IPS-20b (cell line): ENCODE data around the gene PRKACG.
"Not testable (repeated sequence)": the region's sequence is repeated elsewhere in the genome, so short reads cannot be mapped to it uniquely, and the experiment has no call there.

Experiments
- H3K27ac ChIP-seq: one replicate; pipeline ENCODE4 v1.5.1; 2013; ENCODE audit warnings: low read length
- H3K27me3 ChIP-seq: 2 replicates; pipeline ENCODE4 v1.6.1; 2013; ENCODE audit warnings: mild to moderate bottlenecking, low read length, inconsistent platforms; ENCODE audit not compliant: insufficient read depth
- H3K36me3 ChIP-seq: 2 replicates; pipeline ENCODE4 v1.6.1; 2013; ENCODE audit warnings: low read depth, mild to moderate bottlenecking, inconsistent platforms, low read length, moderate library complexity; ENCODE audit not compliant: insufficient read depth
- H3K4me1 ChIP-seq: 2 replicates; pipeline ENCODE4 v1.6.1; 2013; ENCODE audit warnings: mild to moderate bottlenecking, control low read depth, inconsistent platforms, low read length, moderate library complexity; ENCODE audit not compliant: insufficient read depth
- H3K4me3 ChIP-seq: 2 replicates; pipeline ENCODE4 v1.5.1; 2013; ENCODE audit warnings: mild to moderate bottlenecking, low read length, inconsistent platforms
- H3K9ac ChIP-seq: 2 replicates; pipeline ENCODE4 v1.6.1; 2013; ENCODE audit warnings: low read depth, mild to moderate bottlenecking, inconsistent platforms, low read length, moderate library complexity
- H3K9me3 ChIP-seq: 2 replicates; pipeline ENCODE4 v1.6.1; 2013; ENCODE audit warnings: mild to moderate bottlenecking, low read depth, low read length, inconsistent platforms; ENCODE audit not compliant: insufficient read depth

Gene PRKACG

GRCh38 chr9:68999393-69000105 is 14.4 kb downstream of the PRKACG start:
- H3K36me3 ChIP-seq, result no peaks in the 10 kb centered on the region
- no peak overlapping the region for H3K4me3 ChIP-seq
- no peaks in the 10 kb centered on the region for H3K27me3 ChIP-seq
- peak overlapping the region; percentile 10; the same call in 1 of the 2 replicates for H3K9ac ChIP-seq
- no peaks in the 10 kb centered on the region for H3K9me3 ChIP-seq
- H3K27ac ChIP-seq, result no peak overlapping the region
- peaks cover 13% of the 10 kb centered on the region; the same call in 1 of the 2 replicates for H3K4me1 ChIP-seq

GRCh38 chr9:68998812-68999211 is 15.1 kb downstream of the PRKACG start:
- peak overlapping the region; percentile 10; the same call in 1 of the 2 replicates for H3K9ac ChIP-seq
- H3K4me3 ChIP-seq, result no peak overlapping the region
- no peaks in the 10 kb centered on the region for H3K9me3 ChIP-seq
- H3K27ac ChIP-seq, result no peak overlapping the region
- no peaks in the 10 kb centered on the region for H3K27me3 ChIP-seq
- H3K36me3 ChIP-seq, result no peaks in the 10 kb centered on the region
- peaks cover 13% of the 10 kb centered on the region; the same call in 1 of the 2 replicates for H3K4me1 ChIP-seq

GRCh38 chr9:68998385-68998784 is 15.5 kb downstream of the PRKACG start:
- Histone ChIP-seq H3K27ac (no peak overlapping the region), H3K4me3 (no peak overlapping the region), H3K9ac (peak overlapping the region; percentile 10; the same call in 1 of the 2 replicates), H3K27me3 (no peaks in the 10 kb centered on the region), H3K9me3 (no peaks in the 10 kb centered on the region), H3K4me1 (peaks cover 13% of the 10 kb centered on the region; the same call in 1 of the 2 replicates), H3K36me3 (no peaks in the 10 kb centered on the region)

- H3K27me3 ChIP-seq, result no peaks in the 10 kb centered on the region
Observed at GRCh38 chr9:68997666-68998065, 16.2 kb downstream of the PRKACG start.

GRCh38 chr9:68996462-68996861 is 17.5 kb downstream of the PRKACG start:
- Histone ChIP-seq H3K27me3 (no peaks in the 10 kb centered on the region), H3K4me1 (peaks cover 13% of the 10 kb centered on the region; the same call in 1 of the 2 replicates), H3K9me3 (no peaks in the 10 kb centered on the region), H3K36me3 (no peaks in the 10 kb centered on the region), H3K9ac (no peak overlapping the region), H3K4me3 (no peak overlapping the region), H3K27ac (no peak overlapping the region)

More at GRCh38 chr9:68997666-68998065, 16.2 kb downstream of the PRKACG start:
- no peak overlapping the region for H3K9ac ChIP-seq
- no peak overlapping the region for H3K4me3 ChIP-seq
- H3K27ac ChIP-seq, result no peak overlapping the region
- no peaks in the 10 kb centered on the region for H3K9me3 ChIP-seq
- no peaks in the 10 kb centered on the region for H3K36me3 ChIP-seq
- peaks cover 13% of the 10 kb centered on the region; the same call in 1 of the 2 replicates for H3K4me1 ChIP-seq

GRCh38 chr9:68995776-68996175 is 18.1 kb downstream of the PRKACG start:
- H3K27me3 ChIP-seq, result no peaks in the 10 kb centered on the region
- no peak overlapping the region for H3K4me3 ChIP-seq
- H3K27ac ChIP-seq, result no peak overlapping the region
- H3K4me1 ChIP-seq, result peaks cover 13% of the 10 kb centered on the region; the same call in 1 of the 2 replicates
- no peaks in the 10 kb centered on the region for H3K9me3 ChIP-seq
- no peak overlapping the region for H3K9ac ChIP-seq
- H3K36me3 ChIP-seq, result no peaks in the 10 kb centered on the region

- H3K27ac ChIP-seq, result no peak overlapping the region
- no peaks in the 10 kb centered on the region for H3K9me3 ChIP-seq
- H3K4me3 ChIP-seq, result no peak overlapping the region
- H3K27me3 ChIP-seq, result no peaks in the 10 kb centered on the region
- H3K4me1 ChIP-seq, result no peaks in the 10 kb centered on the region
- H3K36me3 ChIP-seq, result no peaks in the 10 kb centered on the region
- H3K9ac ChIP-seq, result no peak overlapping the region
Observed at GRCh38 chr9:68991457-68991856, 22.5 kb downstream of the PRKACG start.

GRCh38 chr9:68986949-68987348 is 27.0 kb downstream of the PRKACG start:
- not testable (repeated sequence) for H3K27me3 ChIP-seq, H3K4me1 ChIP-seq, H3K9me3 ChIP-seq, H3K27ac ChIP-seq, H3K4me3 ChIP-seq, H3K36me3 ChIP-seq, H3K9ac ChIP-seq

- H3K4me1 ChIP-seq, result peaks cover 10% of the 10 kb centered on the region; the same call in 1 of the 2 replicates
- no peaks in the 10 kb centered on the region for H3K27me3 ChIP-seq
- no peaks in the 10 kb centered on the region for H3K9me3 ChIP-seq
- no peak overlapping the region for H3K9ac ChIP-seq
- H3K4me3 ChIP-seq, result no peak overlapping the region
- no peaks in the 10 kb centered on the region for H3K36me3 ChIP-seq
- no peak overlapping the region for H3K27ac ChIP-seq
Observed at GRCh38 chr9:68983522-68984424, 30.1 kb downstream of the PRKACG start.

- no peaks in the 10 kb centered on the region for H3K36me3 ChIP-seq
- peaks cover 10% of the 10 kb centered on the region; the same call in 1 of the 2 replicates for H3K4me1 ChIP-seq
- H3K9me3 ChIP-seq, result no peaks in the 10 kb centered on the region
- H3K27me3 ChIP-seq, result no peaks in the 10 kb centered on the region
- no peak overlapping the region for H3K4me3 ChIP-seq
- no peak overlapping the region for H3K9ac ChIP-seq
- no peak overlapping the region for H3K27ac ChIP-seq
Observed at GRCh38 chr9:68983008-68983411, 30.9 kb downstream of the PRKACG start.

- no peak overlapping the region for H3K9ac ChIP-seq
- H3K36me3 ChIP-seq, result no peaks in the 10 kb centered on the region
- peaks cover 4% of the 10 kb centered on the region for H3K9me3 ChIP-seq
- peaks cover 10% of the 10 kb centered on the region; the same call in 1 of the 2 replicates for H3K4me1 ChIP-seq
- no peaks in the 10 kb centered on the region for H3K27me3 ChIP-seq
- no peak overlapping the region for H3K27ac ChIP-seq
- H3K4me3 ChIP-seq, result no peak overlapping the region
Observed at GRCh38 chr9:68981789-68982188, 32.1 kb downstream of the PRKACG start.
